MM.1S (cell line): ENCODE measurements around the gene MAT2A.
"Not testable (repeated sequence)": the region's sequence is repeated elsewhere in the genome, so short reads cannot be mapped to it uniquely, and the experiment has no call there.

Source experiments
- DNase-seq: peaks from one replicate; pipeline ENCODE4 v3.0.0-alpha.2; 2015
- H2AFZ ChIP-seq: fragments of 300-600 bp; sonication (generic); 2 replicates; pipeline ENCODE4 v1.6.0; 2016; ENCODE audit warnings: antibody characterized with exemption, low read length
- H3F3A ChIP-seq: fragments of 300-600 bp; sonication (generic); 2 replicates; pipeline ENCODE4 v1.6.1; 2016; ENCODE audit warnings: mild to moderate bottlenecking, antibody characterized with exemption, low read length, moderate library complexity, mixed read lengths; ENCODE audit not compliant: insufficient read depth
- H3K27ac ChIP-seq: fragments of 300-600 bp; sonication (generic); 2 replicates; pipeline ENCODE4 v1.5.1; 2016; ENCODE audit warnings: mild to moderate bottlenecking, low read length
- H3K27me3 ChIP-seq: fragments of 300-600 bp; sonication (generic); replicated peaks from 2 replicates; pipeline ENCODE4 v1.6.0; 2016; ENCODE audit warnings: low read length; ENCODE audit not compliant: insufficient read depth
- H3K36me3 ChIP-seq: fragments of 300-600 bp; sonication (generic); replicated peaks from 2 replicates; pipeline ENCODE4 v1.6.1; 2016; ENCODE audit warnings: mild to moderate bottlenecking, low read length, mixed read lengths; ENCODE audit not compliant: insufficient read depth
- H3K4me1 ChIP-seq: fragments of 300-600 bp; sonication (generic); 2 replicates; pipeline ENCODE4 v1.6.1; 2016; ENCODE audit warnings: low read length, mixed read lengths
- H3K4me2 ChIP-seq: fragments of 300-600 bp; sonication (generic); 2 replicates; pipeline ENCODE4 v1.6.0; 2016; ENCODE audit warnings: low read depth, low read length
- H3K4me3 ChIP-seq: fragments of 300-600 bp; sonication (generic); 2 replicates; pipeline ENCODE4 v1.5.1; 2016; ENCODE audit warnings: low read length, mixed read lengths
- H3K79me2 ChIP-seq: fragments of 300-600 bp; sonication (generic); 2 replicates; pipeline ENCODE4 v1.6.1; 2016; ENCODE audit warnings: mixed run types, low read length, mixed read lengths
- H3K9ac ChIP-seq: fragments of 300-600 bp; sonication (generic); 2 replicates; pipeline ENCODE4 v1.6.1; 2016; ENCODE audit warnings: low read length, mixed read lengths
- H3K9me2 ChIP-seq: fragments of 300-600 bp; sonication (generic); replicated peaks from 2 replicates; pipeline ENCODE4 v1.6.1; 2016; ENCODE audit warnings: mild to moderate bottlenecking, low read length, mixed read lengths; ENCODE audit not compliant: insufficient read depth
- H3K9me3 ChIP-seq: fragments of 300-600 bp; sonication (generic); replicated peaks from 2 replicates; pipeline ENCODE4 v1.6.1; 2016; ENCODE audit warnings: mild to moderate bottlenecking, low read length, mixed read lengths; ENCODE audit not compliant: insufficient read depth
- H4K20me1 ChIP-seq: fragments of 300-600 bp; sonication (generic); 2 replicates; pipeline ENCODE4 v1.6.1; 2016; ENCODE audit warnings: mild to moderate bottlenecking, low read length, moderate library complexity, mixed read lengths; ENCODE audit not compliant: insufficient read depth
- CTCF ChIP-seq: fragments of 300-600 bp; sonication (generic); IDR thresholded peaks from 2 replicates; pipeline ENCODE4 v1.5.1; 2016; ENCODE audit warnings: antibody characterized with exemption, low read length, mixed read lengths
- EZH2 ChIP-seq: fragments of 300-600 bp; sonication (generic); optimal IDR thresholded peaks from 2 replicates; pipeline ENCODE3; 2017; ENCODE audit warnings: low read depth, mild to moderate bottlenecking, antibody characterized with exemption, low read length, mixed read lengths
- EZH2phosphoT487 ChIP-seq: fragments of 300-600 bp; sonication (generic); IDR thresholded peaks from 2 replicates; pipeline ENCODE4 v1.6.1; 2018; ENCODE audit warnings: antibody characterized with exemption, low read length

Gene MAT2A

GRCh38 chr2:85590950-85591349 lies 52.0 kb downstream of the MAT2A start:
- H4K20me1 ChIP-seq: no peaks in the 10 kb centered on the region
- no peak overlapping the region for H3K9ac ChIP-seq
- no peaks in the 10 kb centered on the region for H3F3A ChIP-seq
- H3K79me2 ChIP-seq: peaks cover 4% of the 10 kb centered on the region
- TF ChIP-seq CTCF (no peak), EZH2phosphoT487 (no peak), EZH2 (no peak)
- no peaks in the 10 kb centered on the region for H3K9me2 ChIP-seq
- no peak overlapping the region for H3K27ac ChIP-seq
- H3K4me3 ChIP-seq: no peak overlapping the region
- no peaks in the 10 kb centered on the region for H3K36me3 ChIP-seq
- no peaks in the 10 kb centered on the region for H3K9me3 ChIP-seq
- no peak overlapping the region for H3K4me2 ChIP-seq
- DNase-seq: no peak
- no peak overlapping the region for H2AFZ ChIP-seq
- no peaks in the 10 kb centered on the region for H3K27me3 ChIP-seq
- H3K4me1 ChIP-seq: no peaks in the 10 kb centered on the region

GRCh38 chr2:85591563-85591962 lies 52.6 kb downstream of the MAT2A start:
- Histone ChIP-seq H3K27me3 (no peaks in the 10 kb centered on the region), H2AFZ (no peak overlapping the region), H3F3A (no peaks in the 10 kb centered on the region), H3K9me2 (no peaks in the 10 kb centered on the region), H3K4me2 (no peak overlapping the region), H3K79me2 (peaks cover 10% of the 10 kb centered on the region), H3K9ac (no peak overlapping the region), H3K4me3 (no peak overlapping the region), H3K36me3 (no peaks in the 10 kb centered on the region), H3K4me1 (peaks cover 4% of the 10 kb centered on the region; the same call in 1 of the 2 replicates), H4K20me1 (no peaks in the 10 kb centered on the region), H3K27ac (no peak overlapping the region), H3K9me3 (no peaks in the 10 kb centered on the region)
- TF ChIP-seq EZH2phosphoT487 (no peak), EZH2 (no peak), CTCF (no peak)
- no peak for DNase-seq

GRCh38 chr2:85592299-85592698 lies 53.3 kb downstream of the MAT2A start:
- H3K4me1 ChIP-seq, DNase-seq, H3K4me2 ChIP-seq, H3K9ac ChIP-seq, H3K4me3 ChIP-seq, H3K27me3 ChIP-seq, H3K27ac ChIP-seq, H3K9me3 ChIP-seq, H3K9me2 ChIP-seq, H2AFZ ChIP-seq, H3F3A ChIP-seq, H4K20me1 ChIP-seq, H3K36me3 ChIP-seq: not testable (repeated sequence)
- peaks cover 18% of the 10 kb centered on the region for H3K79me2 ChIP-seq

- H3K4me1 ChIP-seq: peaks cover 5% of the 10 kb centered on the region; the same call in 1 of the 2 replicates
These were observed 54.1 kb downstream of the MAT2A start for GRCh38 chr2:85593023-85593422.

More at GRCh38 chr2:85593023-85593422, 54.1 kb downstream of the MAT2A start:
- Histone ChIP-seq H3K9me3 (no peaks in the 10 kb centered on the region), H3K9me2 (no peaks in the 10 kb centered on the region), H3K36me3 (no peaks in the 10 kb centered on the region), H3K9ac (no peak overlapping the region), H4K20me1 (no peaks in the 10 kb centered on the region), H3K27ac (no peak overlapping the region), H2AFZ (no peak overlapping the region), H3K79me2 (peaks cover 21% of the 10 kb centered on the region), H3F3A (no peaks in the 10 kb centered on the region), H3K4me2 (no peak overlapping the region), H3K4me3 (no peak overlapping the region), H3K27me3 (no peaks in the 10 kb centered on the region)
- TF ChIP-seq EZH2 (no peak), CTCF (no peak), EZH2phosphoT487 (no peak)
- DNase-seq: no peak
